Uterus (tissue), 4 donors: ENCODE measurements around the gene PCK1. TPM values are rescaled to one million over a fixed set of nuclear protein-coding genes. Genes with fewer than 3 reads are reported as not detected.
"Not testable (repeated sequence)": the region's sequence is repeated elsewhere in the genome, so short reads cannot be mapped to it uniquely, and the experiment has no call there.

ENCODE experiments used
- DNase-seq, 2 donors: peaks; one replicate each; pipeline ENCODE4 v3.0.0-alpha.2; 2019 to 2020
- H3K27ac ChIP-seq, 2 donors: fragments of 200-600 bp; sonication (generic); 1 replicate in 1 of 2; 2 replicates in 1 of 2; pipeline ENCODE4 v1.5.1; 2016 to 2018
- H3K27me3 ChIP-seq, 2 donors: fragments of 200-600 bp; sonication (generic); one replicate each; pipeline ENCODE4 v1.5.1; 2018 to 2019; ENCODE audit warnings: control low read depth in 1 of 2
- H3K36me3 ChIP-seq, 2 donors: fragments of 200-600 bp; sonication (generic); one replicate each; pipeline ENCODE4 v1.5.1; 2019; ENCODE audit warnings: control low read depth in 1 of 2
- H3K4me1 ChIP-seq, 2 donors: fragments of 200-600 bp; sonication (generic); one replicate each; pipeline ENCODE4 v1.5.1; 2018 to 2019; ENCODE audit warnings: control low read depth in 1 of 2
- H3K4me3 ChIP-seq, 2 donors: fragments of 200-600 bp; sonication (generic); 1 replicate in 1 of 2; 2 replicates in 1 of 2; pipeline ENCODE4 v1.5.1; 2018 to 2019; ENCODE audit warnings: mild to moderate bottlenecking in 1 of 2
- H3K9me3 ChIP-seq, 2 donors: fragments of 200-600 bp; sonication (generic); one replicate each; pipeline ENCODE4 v1.5.1; 2019; ENCODE audit warnings: control low read depth in 1 of 2
- POLR2A ChIP-seq, 2 donors: fragments of 450-650 bp; IDR thresholded peaks; one replicate each; pipeline ENCODE4 v1.6.1; 2016; ENCODE audit warnings: antibody characterized with exemption in 2 of 2, mild to moderate bottlenecking in 1 of 2, moderate library complexity in 1 of 2
- intact Hi-C: fragments of 100-400 bp; cut with DNase I; formaldehyde crosslinking; loops from one replicate; pipeline ENCODE4 v1.15.1; 2023; ENCODE audit warnings: low total_unique reads
- total RNA-seq, 4 donors: library from RNA; depleted of rRNA in 3 of 4; stranded (reverse); fragments of >200 nt in 3 of 4; gene quantifications; one replicate each; pipeline versions ENCODE4 v1.1.0 to v1.2.4, GENCODE V29; 2014 to 2023
- TF ChIP-seq, protein P1 (sequence below), 4 experiments: fragments of 200-600 bp in 2 of 4; fragments of 450-650 bp in 2 of 4; sonication (generic) in 2 of 4; IDR thresholded peaks; one replicate each; pipeline ENCODE4 v1.5.1; 2016 to 2019; ENCODE audit warnings: antibody characterized with exemption in 4 of 4, mild to moderate bottlenecking in 2 of 4, moderate library complexity in 1 of 4
- donor health status: DM: yes; HTN: yes; CAD: no.

The PCK1 gene
- total RNA-seq, result 1 to 10 TPM in 2 of 4 donors, under 1 TPM in 1, not detected in 1; 0.26 to 1.8 (median 1.4) TPM

DNA sequence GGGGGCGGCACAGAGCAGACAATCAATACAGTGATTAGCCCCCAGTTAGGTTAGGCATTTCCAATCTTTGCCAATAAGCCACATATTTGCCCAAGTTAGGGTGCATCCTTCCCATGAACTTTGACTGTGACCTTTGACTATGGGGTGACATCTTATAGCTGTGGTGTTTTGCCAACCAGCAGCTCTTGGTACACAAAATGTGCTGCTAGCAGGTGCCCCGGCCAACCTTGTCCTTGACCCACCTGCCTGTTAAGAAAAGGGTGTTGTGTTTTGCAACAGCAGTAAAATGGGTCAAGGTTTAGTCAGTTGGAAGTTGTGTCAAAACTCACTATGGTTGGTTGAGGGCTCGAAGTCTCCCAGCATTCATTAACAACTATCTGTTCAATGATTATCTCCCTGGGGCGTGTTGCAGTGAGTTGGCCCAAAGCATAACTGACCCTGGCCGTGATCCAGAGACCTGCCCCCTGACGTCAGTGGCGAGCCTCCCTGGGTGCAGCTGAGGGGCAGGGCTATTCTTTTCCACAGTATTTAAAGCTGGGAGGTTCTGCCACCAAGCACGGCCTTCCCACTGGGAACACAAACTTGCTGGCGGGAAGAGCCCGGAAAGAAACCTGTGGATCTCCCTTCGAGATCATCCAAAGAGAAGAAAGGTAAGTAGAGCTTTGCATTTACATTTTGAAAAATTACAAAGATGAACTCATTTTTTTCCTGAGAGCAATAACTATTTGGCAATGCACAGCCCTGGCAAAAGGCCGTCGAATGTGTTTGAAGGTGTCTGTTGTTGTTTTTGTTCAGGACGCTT is at the start of gene PCK1:
PCK1 (plus strand) TSS at position 557 of the 802 bp plus-strand sequence. CDS start 302 bp downstream, outside the sequence.
- intact Hi-C loops, result no loop called here
- TF ChIP-seq, protein P1, sequence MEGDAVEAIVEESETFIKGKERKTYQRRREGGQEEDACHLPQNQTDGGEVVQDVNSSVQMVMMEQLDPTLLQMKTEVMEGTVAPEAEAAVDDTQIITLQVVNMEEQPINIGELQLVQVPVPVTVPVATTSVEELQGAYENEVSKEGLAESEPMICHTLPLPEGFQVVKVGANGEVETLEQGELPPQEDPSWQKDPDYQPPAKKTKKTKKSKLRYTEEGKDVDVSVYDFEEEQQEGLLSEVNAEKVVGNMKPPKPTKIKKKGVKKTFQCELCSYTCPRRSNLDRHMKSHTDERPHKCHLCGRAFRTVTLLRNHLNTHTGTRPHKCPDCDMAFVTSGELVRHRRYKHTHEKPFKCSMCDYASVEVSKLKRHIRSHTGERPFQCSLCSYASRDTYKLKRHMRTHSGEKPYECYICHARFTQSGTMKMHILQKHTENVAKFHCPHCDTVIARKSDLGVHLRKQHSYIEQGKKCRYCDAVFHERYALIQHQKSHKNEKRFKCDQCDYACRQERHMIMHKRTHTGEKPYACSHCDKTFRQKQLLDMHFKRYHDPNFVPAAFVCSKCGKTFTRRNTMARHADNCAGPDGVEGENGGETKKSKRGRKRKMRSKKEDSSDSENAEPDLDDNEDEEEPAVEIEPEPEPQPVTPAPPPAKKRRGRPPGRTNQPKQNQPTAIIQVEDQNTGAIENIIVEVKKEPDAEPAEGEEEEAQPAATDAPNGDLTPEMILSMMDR (IDR thresholded peaks at IDR 0.05), result no peak
- TF ChIP-seq POLR2A (IDR thresholded peaks at IDR 0.05), result no peak
- Histone ChIP-seq H3K27me3 (no peaks in the 10 kb centered on the region), H3K9me3 (no peaks in the 10 kb centered on the region), H3K27ac (no peak within 1 kb of the TSS), H3K4me1 (peaks cover 0 to 3% of the 10 kb centered on the region in 2 donors), H3K36me3 (no peaks in the 10 kb centered on the region), H3K4me3 (no peak within 1 kb of the TSS)
- DNase-seq, result peak; percentile 65 to 72

DNA sequence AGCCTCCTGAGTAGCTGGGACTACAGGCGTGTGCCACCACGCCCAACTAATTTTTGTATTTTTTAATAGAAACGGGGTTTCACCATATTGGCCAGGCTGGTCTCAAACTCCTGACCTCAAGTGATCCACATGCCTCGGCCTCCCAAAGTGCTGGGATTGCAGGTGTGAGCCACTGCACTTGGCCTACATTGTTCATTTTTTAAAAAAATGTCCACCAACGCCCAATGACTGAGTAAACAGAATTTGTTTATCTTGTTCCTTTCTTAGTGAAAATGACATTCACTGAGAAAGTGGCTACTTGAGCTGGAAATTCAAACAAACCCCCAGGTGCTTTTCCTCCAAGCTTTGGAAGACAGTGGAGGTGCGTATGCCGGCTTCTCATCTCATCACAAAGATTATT is 49.2 kb upstream of the PCK1 start:
- not testable (repeated sequence) for H3K27me3 ChIP-seq, H3K4me3 ChIP-seq, H3K27ac ChIP-seq, H3K36me3 ChIP-seq, H3K4me1 ChIP-seq, H3K9me3 ChIP-seq, DNase-seq
- intact Hi-C loops, result loop anchor here (5.0 to 10.0 kb wide), 2 partner anchors 81 to 703 kb away; no protein-coding TSS in a partner anchor

DNA sequence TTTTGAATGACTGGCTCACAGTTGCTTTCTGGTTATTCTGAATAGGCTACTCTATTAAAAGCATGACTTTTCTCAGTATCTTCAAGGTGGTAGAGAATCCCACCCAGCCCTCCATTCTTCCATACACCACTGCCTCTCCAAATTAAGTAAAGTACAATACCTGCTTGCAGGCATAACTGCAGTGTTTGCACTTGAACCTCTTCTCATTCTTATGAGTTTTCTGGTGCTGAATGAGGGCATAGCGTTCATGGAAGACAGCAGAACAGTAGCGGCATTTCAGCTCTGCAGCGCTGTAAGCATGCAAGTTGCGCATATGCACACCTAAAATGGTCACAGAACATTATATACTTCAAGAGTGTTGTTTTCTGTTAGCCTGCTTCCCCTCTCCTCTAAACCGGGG is 48.5 kb upstream of the PCK1 start:
- Histone ChIP-seq H3K27ac (no peak overlapping the region), H3K36me3 (no peaks in the 10 kb centered on the region), H3K9me3 (no peaks in the 10 kb centered on the region), H3K4me1 (no peaks in the 10 kb centered on the region), H3K27me3 (no peaks in the 10 kb centered on the region), H3K4me3 (no peak overlapping the region)
- DNase-seq, result no peak
- no peak for TF ChIP-seq POLR2A (IDR thresholded peaks at IDR 0.05)
- TF ChIP-seq, protein P1 (IDR thresholded peaks at IDR 0.05), result no peak
- intact Hi-C loops, result loop anchor here (5.0 to 10.0 kb wide), 2 partner anchors 80 to 702 kb away; no protein-coding TSS in a partner anchor

DNA sequence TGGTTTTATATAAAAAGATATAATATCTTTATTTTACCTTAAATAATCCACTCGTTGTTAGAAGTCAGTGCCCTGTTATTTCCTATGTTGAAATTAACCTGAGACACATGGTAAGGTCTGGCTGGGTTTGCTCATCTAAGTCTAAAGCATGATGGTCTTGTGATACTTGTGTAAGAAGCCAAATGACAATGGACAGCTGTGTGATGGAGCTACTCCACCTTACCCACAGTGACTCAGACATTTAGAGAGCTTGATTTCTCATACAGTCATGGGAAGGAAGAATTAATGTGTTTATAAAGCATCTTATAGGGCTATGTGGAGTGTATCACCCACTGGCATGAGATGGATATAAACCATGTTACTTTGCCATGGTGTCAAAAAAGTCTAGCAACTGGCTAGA is 47.7 kb upstream of the PCK1 start:
- no peak overlapping the region for H3K27ac ChIP-seq
- TF ChIP-seq, protein P1 (IDR thresholded peaks at IDR 0.05), result no peak
- TF ChIP-seq POLR2A (IDR thresholded peaks at IDR 0.05), result no peak
- intact Hi-C loops, result loop anchor here (5.0 to 10.0 kb wide), 2 partner anchors 79 to 702 kb away; no protein-coding TSS in a partner anchor
- no peaks in the 10 kb centered on the region for H3K4me1 ChIP-seq
- no peak for DNase-seq
- H3K27me3 ChIP-seq, result no peaks in the 10 kb centered on the region
- no peaks in the 10 kb centered on the region for H3K9me3 ChIP-seq
- H3K36me3 ChIP-seq, result no peaks in the 10 kb centered on the region
- no peak overlapping the region for H3K4me3 ChIP-seq

DNA sequence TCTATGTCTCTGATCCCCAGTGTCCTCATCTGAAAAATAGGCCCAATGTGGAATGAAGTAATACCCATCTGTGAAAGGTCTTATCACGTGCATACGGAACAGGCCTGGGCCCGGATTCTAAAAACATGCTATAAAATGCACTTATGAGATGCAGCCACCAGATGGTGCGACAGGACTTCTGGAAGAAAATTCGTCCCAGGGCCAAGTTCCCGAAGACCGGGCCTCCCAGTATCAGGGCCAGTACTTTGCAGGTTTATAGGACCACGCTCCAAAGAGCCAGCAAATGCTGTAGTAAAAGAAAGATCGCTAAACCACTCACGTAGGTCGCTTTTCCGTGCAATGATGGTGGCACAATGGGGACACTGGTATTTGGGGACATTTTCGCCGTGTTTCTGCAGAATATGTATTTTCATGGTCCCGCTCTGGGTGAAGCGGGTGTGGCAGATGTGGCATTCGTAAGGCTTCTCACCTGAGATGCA is 46.6 kb upstream of the PCK1 start:
- peak; percentile 71 to 78 for DNase-seq
- no peak overlapping the region for H3K27ac ChIP-seq
- intact Hi-C loops, result loop anchor here (5.0 to 10.0 kb wide), 2 partner anchors 78 to 700 kb away; no protein-coding TSS in a partner anchor
- no peaks in the 10 kb centered on the region for H3K27me3 ChIP-seq
- TF ChIP-seq, protein P1 (IDR thresholded peaks at IDR 0.05), result peak; percentile 79 to 92 (median 88)
- TF ChIP-seq POLR2A (IDR thresholded peaks at IDR 0.05), result no peak
- H3K9me3 ChIP-seq, result no peaks in the 10 kb centered on the region
- H3K4me1 ChIP-seq, result no peaks in the 10 kb centered on the region
- no peak overlapping the region for H3K4me3 ChIP-seq
- H3K36me3 ChIP-seq, result no peaks in the 10 kb centered on the region
